ENCODE results near the gene OBSCN. TPM values are rescaled to one million over a fixed set of nuclear protein-coding genes. Genes with fewer than 3 reads are reported as not detected.

Gene OBSCN
- total RNA-seq, 1 donor from 2014 or later, result 39.4 TPM

DNA sequence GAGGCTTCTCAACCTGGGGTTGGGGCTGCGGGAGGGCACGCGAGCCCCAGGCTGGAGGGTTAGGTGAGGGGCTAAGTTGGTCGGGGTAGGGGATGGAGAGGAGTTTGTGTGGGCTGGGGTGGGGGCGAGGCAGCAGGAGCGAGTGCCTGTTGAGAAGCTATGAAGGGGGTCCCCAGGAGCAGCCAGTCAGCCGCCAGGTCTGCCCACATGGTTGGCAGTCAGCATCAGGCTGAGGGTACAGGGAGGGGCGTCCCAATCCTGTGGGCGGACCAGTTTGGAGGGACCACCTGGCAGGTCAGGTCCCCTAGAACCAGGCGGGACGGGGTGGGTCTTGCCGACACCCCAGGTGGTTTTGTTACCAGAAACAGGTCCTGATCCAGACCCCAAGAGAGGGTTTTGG, 209.2 kb downstream of the OBSCN start:
- H3K27ac ChIP-seq, result no peak overlapping the region
- no peaks in the 10 kb centered on the region for H3K36me3 ChIP-seq
- H3K27me3 ChIP-seq, result peaks cover 33% of the 10 kb centered on the region
- peaks cover 14% of the 10 kb centered on the region for H3K4me1 ChIP-seq
- ATAC-seq, result no peak
- TF ChIP-seq, protein P1, sequence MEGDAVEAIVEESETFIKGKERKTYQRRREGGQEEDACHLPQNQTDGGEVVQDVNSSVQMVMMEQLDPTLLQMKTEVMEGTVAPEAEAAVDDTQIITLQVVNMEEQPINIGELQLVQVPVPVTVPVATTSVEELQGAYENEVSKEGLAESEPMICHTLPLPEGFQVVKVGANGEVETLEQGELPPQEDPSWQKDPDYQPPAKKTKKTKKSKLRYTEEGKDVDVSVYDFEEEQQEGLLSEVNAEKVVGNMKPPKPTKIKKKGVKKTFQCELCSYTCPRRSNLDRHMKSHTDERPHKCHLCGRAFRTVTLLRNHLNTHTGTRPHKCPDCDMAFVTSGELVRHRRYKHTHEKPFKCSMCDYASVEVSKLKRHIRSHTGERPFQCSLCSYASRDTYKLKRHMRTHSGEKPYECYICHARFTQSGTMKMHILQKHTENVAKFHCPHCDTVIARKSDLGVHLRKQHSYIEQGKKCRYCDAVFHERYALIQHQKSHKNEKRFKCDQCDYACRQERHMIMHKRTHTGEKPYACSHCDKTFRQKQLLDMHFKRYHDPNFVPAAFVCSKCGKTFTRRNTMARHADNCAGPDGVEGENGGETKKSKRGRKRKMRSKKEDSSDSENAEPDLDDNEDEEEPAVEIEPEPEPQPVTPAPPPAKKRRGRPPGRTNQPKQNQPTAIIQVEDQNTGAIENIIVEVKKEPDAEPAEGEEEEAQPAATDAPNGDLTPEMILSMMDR (IDR thresholded peaks at IDR 0.05), result no peak
- H3K4me3 ChIP-seq, result no peak overlapping the region
- intact Hi-C loops (cut with DNase I), result no loop called here
- peak; percentile 52 for DNase-seq
- no peaks in the 10 kb centered on the region for H3K9me3 ChIP-seq

DNA sequence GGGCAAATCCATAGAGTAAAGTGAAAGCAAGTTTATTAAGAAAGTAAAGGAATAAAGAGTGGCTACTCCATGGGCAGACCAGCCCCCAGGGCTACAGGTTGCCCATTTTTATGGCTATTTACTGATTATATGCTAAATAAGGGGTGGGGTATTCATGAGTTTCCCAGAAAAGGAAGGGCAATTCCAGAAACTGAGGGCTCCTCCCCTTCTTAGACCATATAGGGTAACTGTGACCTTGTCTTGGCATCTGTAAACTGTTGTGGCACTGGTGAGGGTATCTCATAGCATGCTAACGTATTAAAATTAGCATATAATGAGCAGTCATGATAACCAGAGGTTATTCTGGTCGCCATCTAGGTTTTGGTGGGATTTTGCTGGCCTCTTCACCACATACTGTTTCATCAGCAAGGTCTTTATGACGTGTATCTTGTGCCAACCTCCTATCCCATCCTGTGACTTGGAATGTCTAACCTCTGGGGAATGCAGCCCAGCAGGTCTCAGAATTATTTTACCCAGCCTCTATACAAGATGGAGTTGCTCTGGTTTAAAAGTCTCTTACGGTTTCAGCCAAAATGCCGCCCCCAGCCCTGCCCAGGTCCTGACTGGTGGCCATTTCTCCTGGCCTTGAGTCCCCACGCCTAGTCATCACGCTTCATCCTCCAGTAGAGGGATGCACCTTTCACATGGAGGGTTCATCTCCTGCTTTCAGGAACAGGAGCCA, 209.8 kb downstream of the OBSCN start:
- Histone ChIP-seq H3K27ac (no peak overlapping the region), H3K9me3 (no peaks in the 10 kb centered on the region), H3K36me3 (no peaks in the 10 kb centered on the region), H3K4me3 (no peak overlapping the region), H3K4me1 (peaks cover 14% of the 10 kb centered on the region), H3K27me3 (peaks cover 33% of the 10 kb centered on the region)
- no peak for DNase-seq
- intact Hi-C loops (cut with DNase I), result no loop called here
- TF ChIP-seq, protein P1 (IDR thresholded peaks at IDR 0.05), result no peak
- no peak for ATAC-seq

DNA sequence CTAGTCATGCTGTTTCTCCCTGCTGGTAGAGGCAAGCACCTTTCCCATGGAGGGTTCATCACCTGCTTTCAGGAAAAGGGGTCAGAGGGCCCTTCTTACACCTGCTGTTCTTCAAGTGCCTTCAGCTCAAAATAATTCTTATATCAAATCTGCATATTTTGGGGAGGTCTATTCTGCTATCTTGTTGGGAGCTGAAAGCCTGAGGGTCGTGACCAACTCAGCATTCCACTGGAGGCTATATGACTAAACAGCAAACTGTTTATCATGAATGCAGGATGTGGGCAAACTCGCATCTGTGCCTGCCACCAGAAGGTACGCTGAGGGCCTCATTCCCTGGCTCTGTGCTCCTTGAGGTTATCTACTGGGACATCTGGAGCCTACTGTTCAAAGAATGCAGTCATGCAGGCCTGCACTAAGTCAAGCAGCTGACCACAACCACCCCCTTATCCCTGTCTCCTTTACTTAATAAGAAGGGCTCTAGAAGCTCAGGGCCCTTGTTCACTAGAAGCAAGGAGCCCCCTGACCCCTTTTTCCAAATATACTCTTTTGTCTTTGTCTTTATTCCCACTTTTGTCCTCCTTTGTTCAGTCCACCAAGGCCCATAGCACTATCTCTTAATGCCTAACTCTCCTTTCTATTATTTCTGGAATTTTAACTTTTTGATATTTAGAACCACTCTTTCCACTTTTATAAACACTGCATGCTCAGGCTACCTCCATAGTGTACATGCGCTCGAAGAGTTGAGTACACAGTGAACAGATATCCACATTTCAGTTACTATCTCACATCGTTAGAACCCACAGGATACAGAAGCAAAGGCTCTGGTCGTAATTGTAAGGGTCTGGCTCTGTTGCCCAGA, 213.4 kb downstream of the OBSCN start:
- intact Hi-C loops (cut with DNase I), result no loop called here
- Histone ChIP-seq H3K27me3 (peaks cover 22% of the 10 kb centered on the region), H3K4me3 (no peak overlapping the region)

DNA sequence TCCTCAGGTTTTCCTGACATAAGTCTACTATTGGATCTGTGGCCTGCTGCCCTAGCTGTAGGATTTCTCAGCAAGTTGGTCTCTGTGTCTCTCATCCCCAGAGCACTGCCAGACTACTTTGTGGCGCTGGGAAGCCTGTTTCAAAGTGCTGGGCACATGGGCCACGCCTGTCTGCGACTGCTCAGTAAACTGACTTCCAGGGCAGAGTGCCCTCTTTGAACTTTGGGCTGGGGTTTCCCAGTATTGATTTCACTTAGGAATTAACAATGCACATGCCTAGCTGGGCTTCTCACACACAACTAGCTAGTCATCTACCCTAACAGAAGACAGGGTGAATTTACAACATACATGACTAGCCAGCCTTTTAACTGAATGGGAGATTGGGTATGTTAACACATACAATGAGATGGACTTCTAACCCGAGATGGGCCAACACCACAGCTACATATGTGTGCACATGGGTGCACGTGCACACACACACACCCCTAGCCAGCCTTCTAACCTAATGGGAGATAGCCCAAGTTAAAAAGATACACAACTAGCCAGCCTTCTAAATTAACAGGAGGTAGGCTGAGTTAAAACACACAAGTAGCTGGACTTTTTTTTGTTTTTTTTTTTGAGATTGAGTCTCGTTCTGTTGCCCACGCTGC, 215.7 kb downstream of the OBSCN start:
- no peak for DNase-seq
- no peak overlapping the region for H3K4me3 ChIP-seq
- no peaks in the 10 kb centered on the region for H3K9me3 ChIP-seq
- H3K4me1 ChIP-seq, result no peaks in the 10 kb centered on the region
- H3K36me3 ChIP-seq, result no peaks in the 10 kb centered on the region
- TF ChIP-seq, protein P1 (IDR thresholded peaks at IDR 0.05), result no peak
- H3K27ac ChIP-seq, result no peak overlapping the region
- no peak for ATAC-seq
- intact Hi-C loops (cut with DNase I), result no loop called here
- peaks cover 6% of the 10 kb centered on the region for H3K27me3 ChIP-seq

More for the DNA sequence above, 213.4 kb downstream of the OBSCN start:
- TF ChIP-seq, protein P1 (IDR thresholded peaks at IDR 0.05), result no peak
- no peak for DNase-seq
- no peak for ATAC-seq
- no peak overlapping the region for H3K27ac ChIP-seq
- H3K36me3 ChIP-seq, result no peaks in the 10 kb centered on the region
- no peaks in the 10 kb centered on the region for H3K9me3 ChIP-seq
- peaks cover 9% of the 10 kb centered on the region for H3K4me1 ChIP-seq

DNA sequence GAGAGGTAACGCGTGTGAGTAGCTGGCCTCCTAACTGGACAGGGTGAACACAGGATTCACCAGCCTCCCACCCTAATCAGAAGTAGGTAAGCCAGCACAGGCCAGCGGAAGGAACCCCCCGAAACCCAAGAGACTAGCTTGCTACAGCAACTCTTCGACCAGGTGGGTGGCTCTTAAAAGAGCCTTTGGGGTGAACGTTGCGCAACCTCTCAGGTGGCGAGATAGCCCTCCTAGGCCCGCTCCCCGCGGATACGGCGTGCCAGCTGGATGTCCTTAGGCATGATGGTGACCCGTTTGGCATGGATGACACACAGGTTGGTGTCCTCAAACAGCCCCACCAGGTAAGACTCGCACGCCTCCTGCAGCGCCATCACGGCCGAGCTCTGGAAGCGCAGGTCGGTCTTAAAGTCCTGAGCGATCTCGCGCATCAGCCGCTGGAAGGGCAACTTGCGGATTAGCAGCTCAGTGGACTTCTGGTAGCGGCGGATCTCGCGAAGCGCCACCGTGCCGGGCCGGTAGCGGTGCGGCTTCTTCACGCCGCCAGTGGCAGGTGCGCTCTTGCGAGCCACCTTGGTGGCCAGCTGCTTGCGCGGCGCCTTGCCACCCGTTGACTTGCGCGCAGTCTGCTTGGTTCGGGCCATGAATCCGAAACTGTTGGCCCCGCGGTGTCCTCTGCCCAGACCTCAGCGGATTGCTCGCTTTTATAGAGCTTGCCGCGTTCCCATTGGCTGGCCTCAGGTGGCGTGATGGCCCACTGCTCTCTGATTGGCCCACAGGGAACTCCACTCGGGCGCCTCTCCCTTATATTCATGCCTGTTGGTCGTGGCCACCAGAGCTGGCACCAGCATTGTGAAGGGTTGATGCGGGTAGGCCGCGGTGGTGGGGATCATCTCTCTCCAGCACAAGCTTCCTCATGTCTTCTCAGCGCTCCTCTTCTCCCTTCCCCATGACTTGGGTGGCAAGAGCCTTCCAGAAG, 217.1 kb downstream of the OBSCN start:
- Histone ChIP-seq H3K4me1 (no peaks in the 10 kb centered on the region), H3K27me3 (no peaks in the 10 kb centered on the region), H3K36me3 (no peaks in the 10 kb centered on the region), H3K9me3 (no peaks in the 10 kb centered on the region), H3K27ac (no peak overlapping the region), H3K4me3 (no peak overlapping the region)
- intact Hi-C loops (cut with DNase I), result no loop called here
- DNase-seq (no peak), ATAC-seq (no peak)
- TF ChIP-seq, protein P1 (IDR thresholded peaks at IDR 0.05), result no peak
